Cardiac muscle cell (in vitro differentiated cells and primary cell): ENCODE measurements around the gene TLE4. TPM values are rescaled to one million over a fixed set of nuclear protein-coding genes. Genes with fewer than 3 reads are reported as not detected.
A peak's percentile ranks its signal among the peaks of the same experiment; 100 is the strongest.

ENCODE experiments used
- DNase-seq, 2 donors: peaks; one replicate each; pipeline versions ENCODE4 v3.0.0 to v3.0.0-alpha.2; 2010 to 2017; ENCODE audit warnings: low read depth in 1 of 2, low spot score in 1 of 2
- H3K27ac ChIP-seq: fragments of 200-600 bp; sonication (generic); 2 replicates; pipeline ENCODE4 v1.5.1; 2016
- H3K27me3 ChIP-seq: fragments of 200-600 bp; sonication (generic); 2 replicates; pipeline ENCODE4 v1.6.0; 2016; ENCODE audit warnings: control low read depth
- H3K36me3 ChIP-seq: fragments of 200-600 bp; sonication (generic); 2 replicates; pipeline ENCODE4 v1.5.1; 2016; ENCODE audit warnings: control low read depth
- H3K4me1 ChIP-seq: fragments of 200-600 bp; sonication (generic); 2 replicates; pipeline ENCODE4 v1.8.1; 2017; ENCODE audit warnings: low read depth, mild to moderate bottlenecking, mixed run types
- H3K4me3 ChIP-seq: fragments of 200-600 bp; sonication (generic); 2 replicates; pipeline ENCODE4 v1.5.1; 2016; ENCODE audit warnings: mild to moderate bottlenecking
- H3K9me3 ChIP-seq: fragments of 200-600 bp; sonication (generic); 2 replicates; pipeline ENCODE4 v1.5.1; 2017; ENCODE audit warnings: low read depth, mild to moderate bottlenecking, control low read depth
- CTCF ChIP-seq: IDR thresholded peaks from 2 replicates; pipeline ENCODE4 v1.5.1; 2012; ENCODE audit warnings: low read depth, mild to moderate bottlenecking, low read length
- polyA plus RNA-seq: library from polyadenylated mRNA; unstranded; fragments of >200 nt; fragmentation: Nextera tagmentation; extraction: Ambion mirVana; gene quantifications from 2 replicates; pipeline ENCODE4 v1.2.1, GENCODE V29; 2016
- total RNA-seq: library from RNA; depleted of rRNA; stranded (reverse); fragments of >200 nt; gene quantifications from 2 replicates; pipeline ENCODE4 v1.2.3, GENCODE V29; 2016

TLE4 gene
- total RNA-seq (11.2 and 11.9 TPM in 2 replicates), polyA plus RNA-seq (9.1 and 15.4 TPM in 2 replicates)

GRCh38 chr9:79571309-79572031 is at the start of gene TLE4:
Gene TLE4, plus strand, starts transcription at chr9:79571965. Its CDS starts 826 bp downstream, at chr9:79572791.
- DNase-seq: peak; percentile 100
- no peak for TF ChIP-seq CTCF
- peaks cover 9% of the 10 kb centered on the region for H3K27me3 ChIP-seq
- peak within 1 kb of the TSS; percentile 94 for H3K4me3 ChIP-seq
- H3K9me3 ChIP-seq: no peaks in the 10 kb centered on the region
- no peaks in the 10 kb centered on the region for H3K4me1 ChIP-seq
- H3K27ac ChIP-seq: peak within 1 kb of the TSS; percentile 94
- H3K36me3 ChIP-seq: no peaks in the 10 kb centered on the region

GRCh38 chr9:79522793-79523192 is 49.0 kb upstream of the TLE4 start:
- no peak for TF ChIP-seq CTCF

GRCh38 chr9:79524266-79524665 is 47.5 kb upstream of the TLE4 start:
- H3K9me3 ChIP-seq: no peaks in the 10 kb centered on the region
- H3K4me3 ChIP-seq: no peak overlapping the region
- H3K4me1 ChIP-seq: no peaks in the 10 kb centered on the region
- TF ChIP-seq CTCF: no peak
- H3K27me3 ChIP-seq: no peaks in the 10 kb centered on the region
- no peak overlapping the region for H3K27ac ChIP-seq
- peak in 1 of 2 donors; percentile 3 for DNase-seq
- no peaks in the 10 kb centered on the region for H3K36me3 ChIP-seq

More at GRCh38 chr9:79522793-79523192, 49.0 kb upstream of the TLE4 start:
- no peak for DNase-seq
- Histone ChIP-seq H3K27me3 (no peaks in the 10 kb centered on the region), H3K36me3 (no peaks in the 10 kb centered on the region), H3K27ac (no peak overlapping the region), H3K9me3 (no peaks in the 10 kb centered on the region), H3K4me3 (no peak overlapping the region), H3K4me1 (no peaks in the 10 kb centered on the region)

GRCh38 chr9:79526149-79526672 is 45.6 kb upstream of the TLE4 start:
- H3K9me3 ChIP-seq: no peaks in the 10 kb centered on the region
- no peaks in the 10 kb centered on the region for H3K27me3 ChIP-seq
- TF ChIP-seq CTCF: no peak
- no peak for DNase-seq
- no peaks in the 10 kb centered on the region for H3K36me3 ChIP-seq
- H3K4me3 ChIP-seq: no peak overlapping the region
- H3K27ac ChIP-seq: no peak overlapping the region
- H3K4me1 ChIP-seq: no peaks in the 10 kb centered on the region

GRCh38 chr9:79535534-79535933 is 36.2 kb upstream of the TLE4 start:
- Histone ChIP-seq H3K9me3 (no peaks in the 10 kb centered on the region), H3K4me1 (no peaks in the 10 kb centered on the region), H3K4me3 (no peak overlapping the region), H3K27me3 (no peaks in the 10 kb centered on the region), H3K36me3 (no peaks in the 10 kb centered on the region), H3K27ac (no peak overlapping the region)
- TF ChIP-seq CTCF: no peak
- DNase-seq: no peak
